Smooth muscle cell (in vitro differentiated cells): ENCODE results near the gene FHDC1. TPM values are rescaled to one million over a fixed set of nuclear protein-coding genes. Genes with fewer than 3 reads are reported as not detected.
A peak's percentile ranks its signal among the peaks of the same experiment; 100 is the strongest.

Experiments used
- DNase-seq: peaks from one replicate; lab custom pipeline; 2025; ENCODE audit not compliant: unreplicated experiment; lab: John Stamatoyannopoulos, UW
- H2AFZ ChIP-seq: fragments of 200-600 bp; sonication (generic); 2 replicates; pipeline ENCODE4 v1.6.0; 2016; ENCODE audit warnings: antibody characterized with exemption, low read depth, mild to moderate bottlenecking
- H3F3A ChIP-seq: fragments of 200-600 bp; sonication (generic); 2 replicates; pipeline ENCODE4 v1.6.0; 2017; ENCODE audit warnings: antibody characterized with exemption, low read depth
- H3K27ac ChIP-seq: fragments of 200-600 bp; sonication (generic); 2 replicates; pipeline ENCODE4 v1.5.1; 2016; ENCODE audit warnings: low read depth, mild to moderate bottlenecking
- H3K27me3 ChIP-seq: fragments of 200-600 bp; sonication (generic); 2 replicates; pipeline ENCODE4 v1.6.1; 2016; ENCODE audit warnings: low read depth, mild to moderate bottlenecking
- H3K36me3 ChIP-seq: fragments of 200-600 bp; sonication (generic); 2 replicates; pipeline ENCODE4 v1.5.1; 2016; ENCODE audit warnings: low read depth
- H3K4me1 ChIP-seq: fragments of 200-600 bp; sonication (generic); 2 replicates; pipeline ENCODE4 v1.5.1; 2016; ENCODE audit warnings: low read depth
- H3K4me2 ChIP-seq: fragments of 200-600 bp; sonication (generic); 2 replicates; pipeline ENCODE4 v1.6.0; 2016; ENCODE audit warnings: mild to moderate bottlenecking
- H3K4me3 ChIP-seq: fragments of 200-600 bp; sonication (generic); 2 replicates; pipeline ENCODE4 v1.5.1; 2016; ENCODE audit warnings: mild to moderate bottlenecking
- H3K79me2 ChIP-seq: fragments of 200-600 bp; sonication (generic); 2 replicates; pipeline ENCODE4 v1.6.0; 2016; ENCODE audit warnings: low read depth, mild to moderate bottlenecking
- H3K9ac ChIP-seq: fragments of 200-600 bp; sonication (generic); 2 replicates; pipeline ENCODE4 v1.6.0; 2016; ENCODE audit warnings: low read depth
- H3K9me3 ChIP-seq: fragments of 200-600 bp; sonication (generic); replicated peaks from 2 replicates; pipeline ENCODE4 v1.5.1; 2016; ENCODE audit warnings: low read depth
- H4K20me1 ChIP-seq: fragments of 200-600 bp; sonication (generic); 2 replicates; pipeline ENCODE4 v1.6.0; 2016; ENCODE audit warnings: low read depth
- CTCF ChIP-seq: fragments of 200-600 bp; sonication (generic); IDR thresholded peaks from 2 replicates; pipeline ENCODE4 v1.5.1; 2017; ENCODE audit warnings: borderline replicate concordance, mild to moderate bottlenecking, antibody characterized with exemption; ENCODE audit not compliant: insufficient read depth, poor library complexity, severe bottlenecking
- WGBS: methylation state at CpG from one replicate; pipeline ENCODE4 v1.1.7; 2016; ENCODE audit warnings: low lambda C conversion rate; 5-methylcytosine and 5-hydroxymethylcytosine counted together
- polyA plus RNA-seq: library from polyadenylated mRNA; unstranded; fragments of >200 nt; fragmentation: Nextera tagmentation; extraction: Ambion mirVana; gene quantifications from 2 replicates; pipeline ENCODE4 v1.2.1, GENCODE V29; 2016
- total RNA-seq: library from RNA; depleted of rRNA; stranded (reverse); fragments of >200 nt; gene quantifications from 2 replicates; pipeline ENCODE4 v1.2.3, GENCODE V29; 2014

Gene FHDC1
- total and polyA plus RNA-seq, 2 experiments from 2014 or later = 0.49 to 3.0 TPM

GRCh38 chr4:152970102-152970820 is 34.1 kb downstream of the FHDC1 start:
- no peaks in the 10 kb centered on the region for H3K4me1 ChIP-seq
- H2AFZ ChIP-seq = no peak overlapping the region
- no peak for TF ChIP-seq CTCF
- H3K36me3 ChIP-seq = no peaks in the 10 kb centered on the region
- H4K20me1 ChIP-seq = no peaks in the 10 kb centered on the region
- H3K79me2 ChIP-seq = no peaks in the 10 kb centered on the region
- no peaks in the 10 kb centered on the region for H3K9me3 ChIP-seq
- 82% methylated on average over 3 of the region's 3 CpGs for WGBS
- H3K9ac ChIP-seq = no peak overlapping the region
- peak overlapping the region; percentile 60 for H3K27ac ChIP-seq
- H3K4me2 ChIP-seq = no peak overlapping the region
- no peak for DNase-seq
- no peaks in the 10 kb centered on the region for H3K27me3 ChIP-seq
- no peaks in the 10 kb centered on the region for H3F3A ChIP-seq
- H3K4me3 ChIP-seq = no peak overlapping the region

- Histone ChIP-seq H3K79me2 (no peaks in the 10 kb centered on the region), H2AFZ (no peak overlapping the region)
- WGBS = 91% methylated on average over 3 of the region's 3 CpGs
Measured at GRCh38 chr4:152971053-152971452, 34.9 kb downstream of the FHDC1 start.

GRCh38 chr4:152972821-152973628 is 36.9 kb downstream of the FHDC1 start:
- Histone ChIP-seq H3K27me3 (no peaks in the 10 kb centered on the region), H3K36me3 (no peaks in the 10 kb centered on the region), H2AFZ (peak overlapping the region; percentile 48), H3K9ac (no peak overlapping the region), H3K9me3 (no peaks in the 10 kb centered on the region), H3K4me3 (no peak overlapping the region), H4K20me1 (no peaks in the 10 kb centered on the region), H3F3A (no peaks in the 10 kb centered on the region), H3K27ac (peak overlapping the region; percentile 64), H3K79me2 (no peaks in the 10 kb centered on the region), H3K4me2 (peak overlapping the region; percentile 37), H3K4me1 (no peaks in the 10 kb centered on the region)
- no peak for TF ChIP-seq CTCF
- WGBS = 55% methylated on average over 12 of the region's 12 CpGs
- no peak for DNase-seq

More at GRCh38 chr4:152971053-152971452, 34.9 kb downstream of the FHDC1 start:
- Histone ChIP-seq H3K27ac (peak overlapping the region; percentile 60), H3K27me3 (no peaks in the 10 kb centered on the region), H3K4me3 (no peak overlapping the region), H3K9me3 (no peaks in the 10 kb centered on the region), H3F3A (no peaks in the 10 kb centered on the region), H4K20me1 (no peaks in the 10 kb centered on the region), H3K4me2 (no peak overlapping the region), H3K9ac (no peak overlapping the region), H3K36me3 (no peaks in the 10 kb centered on the region), H3K4me1 (no peaks in the 10 kb centered on the region)
- no peak for DNase-seq
- TF ChIP-seq CTCF = no peak
